H1 (cell line): ENCODE results near the gene NRIP2. TPM values are rescaled to one million over a fixed set of nuclear protein-coding genes. Genes with fewer than 3 reads are reported as not detected.

Experiments
- CTCF ChIA-PET: fragments of 300-600 bp; sonication (Branson Sonifier 250); formaldehyde crosslinking; loops from one replicate; lab custom pipeline; 2021; ENCODE audit not compliant: partially characterized antibody; lab: Charles Lee
- POLR2A ChIA-PET: fragments of 300-600 bp; sonication (Branson Sonifier 250); formaldehyde crosslinking; loops from one replicate; lab custom pipeline; 2021; ENCODE audit warnings: inconsistent platforms; ENCODE audit not compliant: partially characterized antibody; lab: Charles Lee
- DNase-seq, 2 experiments: peaks; one replicate each; pipeline versions ENCODE4 v3.0.0 to v3.0.0-alpha.2; 2010 to 2022; ENCODE audit warnings: low spot score in 2 of 2, low read depth in 1 of 2, mixed read lengths in 1 of 2
- FAIRE-seq: peaks from 2 replicates; lab custom pipeline; 2011; peaks lifted over from hg19 to GRCh38; lab: Jason Lieb, UNC
- H2AFZ ChIP-seq: 2 replicates; pipeline ENCODE4 v1.8.1; 2012; ENCODE audit warnings: low read length, inconsistent platforms
- H2AK5ac ChIP-seq: 2 replicates; pipeline ENCODE4 v1.6.1; 2013; ENCODE audit warnings: low read depth, low read length
- H2BK120ac ChIP-seq: replicated peaks from 2 replicates; pipeline ENCODE3; 2013; ENCODE audit warnings: low read depth, low read length, inconsistent platforms
- H2BK12ac ChIP-seq: 2 replicates; pipeline ENCODE4 v1.6.1; 2013; ENCODE audit warnings: low read depth, low read length
- H2BK15ac ChIP-seq: 2 replicates; pipeline ENCODE4 v1.6.1; 2013; ENCODE audit warnings: low read length
- H2BK20ac ChIP-seq: 2 replicates; pipeline ENCODE4 v1.6.1; 2013; ENCODE audit warnings: low read length
- H2BK5ac ChIP-seq: 2 replicates; pipeline ENCODE4 v1.6.1; 2013; ENCODE audit warnings: low read depth, low read length
- H3K14ac ChIP-seq: 2 replicates; pipeline ENCODE4 v1.6.1; 2013; ENCODE audit warnings: inconsistent platforms; ENCODE audit not compliant: insufficient read length
- H3K18ac ChIP-seq: 2 replicates; pipeline ENCODE4 v1.6.1; 2013; ENCODE audit warnings: low read length; ENCODE audit errors: extremely low read depth
- H3K23ac ChIP-seq: 2 replicates; pipeline ENCODE4 v1.6.1; 2013; ENCODE audit warnings: inconsistent platforms; ENCODE audit not compliant: insufficient read length
- H3K23me2 ChIP-seq: 2 replicates; pipeline ENCODE4 v1.6.1; 2013; ENCODE audit warnings: low read depth, low read length
- H3K27ac ChIP-seq: 2 replicates; pipeline ENCODE4 v1.6.1; 2011; ENCODE audit warnings: low read depth, low read length, inconsistent platforms
- H3K27me3 ChIP-seq, 4 experiments: replicated peaks in 1 of 4; 1 replicate in 1 of 4; 2 replicates in 3 of 4; pipeline versions ENCODE4 v1.6.1 to v1.8.1; 2011 to 2013; ENCODE audit warnings: low read length in 3 of 4, mild to moderate bottlenecking in 3 of 4, inconsistent platforms in 2 of 4, mixed read lengths in 2 of 4, moderate library complexity in 1 of 4; ENCODE audit not compliant: control insufficient read depth in 3 of 4, insufficient read depth in 3 of 4; ENCODE audit errors: extremely low read depth in 1 of 4
- H3K36me3 ChIP-seq, 4 experiments: 2 replicates each; pipeline versions ENCODE4 v1.6.1 to v1.8.1; 2011 to 2013; ENCODE audit warnings: mild to moderate bottlenecking in 4 of 4, low read length in 3 of 4, moderate library complexity in 2 of 4, control low read depth in 1 of 4, inconsistent platforms in 1 of 4; ENCODE audit not compliant: insufficient read depth in 4 of 4, control insufficient read depth in 2 of 4
- H3K4ac ChIP-seq: replicated peaks from 2 replicates; pipeline ENCODE3; 2013; ENCODE audit warnings: low read length, low read depth, mixed read lengths, inconsistent platforms; ENCODE audit not compliant: insufficient read length
- H3K4me1 ChIP-seq, 4 experiments: replicated peaks in 1 of 4; 1 replicate in 1 of 4; 2 replicates in 3 of 4; pipeline versions ENCODE4 v1.6.1 to v1.8.1; 2011 to 2013; ENCODE audit warnings: low read length in 3 of 4, inconsistent platforms in 2 of 4, mixed read lengths in 1 of 4; ENCODE audit not compliant: insufficient read depth in 4 of 4, control insufficient read depth in 3 of 4
- H3K4me2 ChIP-seq, 2 experiments: 2 replicates each; pipeline versions ENCODE4 v1.6.1 to v1.8.1; 2011 to 2013; ENCODE audit warnings: low read depth in 2 of 2, low read length in 2 of 2, control low read depth in 1 of 2, inconsistent platforms in 1 of 2, mild to moderate bottlenecking in 1 of 2; ENCODE audit not compliant: insufficient read depth in 1 of 2
- H3K4me3 ChIP-seq, 4 experiments: fragments of 200-600, 300-600 bp in 1 of 4; sonication (generic), shearing (Covaris generic), sonication (Bioruptor Twin) in 1 of 4; 2 replicates each; pipeline versions ENCODE4 v1.5.1 to v1.8.1; 2011 to 2016; ENCODE audit warnings: low read length in 4 of 4, low read depth in 3 of 4, control low read depth in 2 of 4, inconsistent platforms in 2 of 4, mild to moderate bottlenecking in 2 of 4, mixed read lengths in 1 of 4, moderate library complexity in 1 of 4; ENCODE audit not compliant: insufficient read depth in 2 of 4; ENCODE audit errors: extremely low read depth in 1 of 4
- H3K56ac ChIP-seq: replicated peaks from 2 replicates; pipeline ENCODE3; 2013; ENCODE audit warnings: low read depth, mild to moderate bottlenecking, mixed read lengths, low read length, inconsistent platforms; ENCODE audit not compliant: insufficient read length
- H3K79me1 ChIP-seq: 2 replicates; pipeline ENCODE4 v1.6.1; 2013; ENCODE audit warnings: low read depth, low read length, control low read depth
- H3K79me2 ChIP-seq, 2 experiments: 2 replicates each; pipeline versions ENCODE4 v1.6.1 to v1.8.1; 2012 to 2013; ENCODE audit warnings: low read length in 2 of 2, mild to moderate bottlenecking in 2 of 2, inconsistent platforms in 1 of 2; ENCODE audit not compliant: insufficient read depth in 2 of 2, control insufficient read depth in 1 of 2
- H3K9ac ChIP-seq, 4 experiments: replicated peaks in 1 of 4; 1 replicate in 1 of 4; 2 replicates in 3 of 4; pipeline versions ENCODE4 v1.6.1 to v1.8.1; 2011 to 2013; ENCODE audit warnings: low read depth in 3 of 4, low read length in 3 of 4, control low read depth in 2 of 4, mild to moderate bottlenecking in 2 of 4, moderate library complexity in 2 of 4, inconsistent platforms in 1 of 4; ENCODE audit errors: extremely low read depth in 1 of 4
- H3K9me3 ChIP-seq, 2 experiments: 2 replicates each; pipeline versions ENCODE4 v1.6.1 to v1.8.1; 2012 to 2013; ENCODE audit warnings: mild to moderate bottlenecking in 2 of 2, moderate library complexity in 2 of 2, control low read depth in 1 of 2, inconsistent platforms in 1 of 2, low read depth in 1 of 2, low read length in 1 of 2, mixed read lengths in 1 of 2; ENCODE audit not compliant: insufficient read depth in 2 of 2
- H4K20me1 ChIP-seq, 2 experiments: replicated peaks in 1 of 2; 2 replicates each; pipeline versions ENCODE3 to v1.8.1; 2011 to 2013; ENCODE audit warnings: inconsistent platforms in 2 of 2, low read length in 2 of 2, mild to moderate bottlenecking in 1 of 2; ENCODE audit not compliant: insufficient read depth in 2 of 2, control insufficient read depth in 1 of 2
- H4K5ac ChIP-seq: 2 replicates; pipeline ENCODE4 v1.6.1; 2013; ENCODE audit warnings: low read length, low read depth, mixed read lengths, inconsistent platforms; ENCODE audit not compliant: insufficient read length
- H4K8ac ChIP-seq: 2 replicates; pipeline ENCODE4 v1.8.0; 2013; ENCODE audit warnings: mild to moderate bottlenecking, moderate library complexity, low read length, inconsistent platforms; ENCODE audit not compliant: insufficient read depth; ENCODE audit errors: extremely low read depth
- H4K91ac ChIP-seq: replicated peaks from 2 replicates; pipeline ENCODE3; 2013; ENCODE audit warnings: low read length, mixed read lengths, inconsistent platforms; ENCODE audit not compliant: insufficient read length
- PHF8 ChIP-seq: fragments of 200-600 bp; sonication (generic); conservative IDR thresholded peaks from 2 replicates; pipeline ENCODE4 v1.7.1; 2012; ENCODE audit warnings: low read depth, mild to moderate bottlenecking, inconsistent platforms, low read length, moderate library complexity
- WGBS, 2 experiments: shearing (Covaris generic) in 1 of 2; methylation state at CpG; one replicate each; pipeline versions ENCODE4 v1.1.6 to v1.1.7; 2013 to 2015; ENCODE audit warnings: low lambda C conversion rate in 2 of 2, mixed read lengths in 2 of 2, inconsistent platforms in 1 of 2, low coverage in 1 of 2, missing lambda C conversion rate in 1 of 2; ENCODE audit not compliant: insufficient replicate concordance in 2 of 2, insufficient coverage in 1 of 2, insufficient read length in 1 of 2; ENCODE audit errors: extremely low coverage in 1 of 2, missing lambda C conversion rate in 1 of 2; 5-methylcytosine and 5-hydroxymethylcytosine counted together
- polyA plus RNA-seq, 7 experiments: library from polyadenylated mRNA; depleted of rRNA in 3 of 7; stranded (reverse) in 5 of 7; unstranded in 2 of 7; fragments of >200 nt in 5 of 7; fragments of 200-250 nt in 2 of 7; gene quantifications; 1 replicate in 5 of 7; 2 replicates in 1 of 7; 4 replicates in 1 of 7; pipeline versions ENCODE4 v1.2.1 to v1.2.3, GENCODE V29; 2011 to 2013; ENCODE audit warnings: missing spikeins in 2 of 7, mixed read lengths in 2 of 7
- total RNA-seq: library from RNA; stranded (reverse); fragmentation: NEBNext Ultra II Directional; extraction: Animal tissue kit (Norgen Biotek cat#: 25700); gene quantifications from 2 replicates; pipeline ENCODE4 v1.2.1, GENCODE V29; 2021

Gene NRIP2
- total and polyA plus RNA-seq, 2 of the 8 experiments (the other 6 are each of a cell fraction or from before 2014, with no cell fraction given): 0.06 TPM; not detected in 1

- H3K27ac ChIP-seq: no peak overlapping the region
- no peaks in the 10 kb centered on the region for H3K23me2 ChIP-seq
- H3K9ac ChIP-seq: no peak overlapping the region
- H3K14ac ChIP-seq: no peak overlapping the region
- DNase-seq (no peak), FAIRE-seq (no peak)
- H2BK15ac ChIP-seq: no peak overlapping the region
- 85% methylated on average over 9 of the region's 9 CpGs; no CpG with 5 or more reads in 1 of the 2 experiments for WGBS, 2 experiments
- H3K18ac ChIP-seq: no peak overlapping the region
- CTCF ChIA-PET: interaction anchor here (1.2 to 1.4 kb wide), 3 partner anchors 8 to 117 kb away, joined by 3 to 6 read pairs (median 6); no protein-coding TSS in a partner anchor
- no peak overlapping the region for H2BK5ac ChIP-seq
- H3K4me2 ChIP-seq: no peak overlapping the region
- no peak overlapping the region for H2BK12ac ChIP-seq
- TF ChIP-seq PHF8: no peak
- no peak overlapping the region for H2AK5ac ChIP-seq
- no peaks in the 10 kb centered on the region for H3K79me1 ChIP-seq
- H3K27me3 ChIP-seq: no peaks in the 10 kb centered on the region; a peak in 1 of 7 replicates
- H3K9me3 ChIP-seq: no peaks in the 10 kb centered on the region
- no peak overlapping the region for H3K23ac ChIP-seq
- no peak overlapping the region; the same call in 1 of the 2 replicates for H4K8ac ChIP-seq
- POLR2A ChIA-PET: no interaction called here
- no peak overlapping the region for H4K91ac ChIP-seq
- no peak overlapping the region for H2BK20ac ChIP-seq
- no peak overlapping the region for H2AFZ ChIP-seq
- H4K5ac ChIP-seq: no peak overlapping the region
- no peak overlapping the region for H3K4ac ChIP-seq
- no peak overlapping the region for H3K56ac ChIP-seq
- H3K4me3 ChIP-seq: no peak overlapping the region
- H2BK120ac ChIP-seq: no peak overlapping the region
- no peaks in the 10 kb centered on the region; a peak in 3 of 7 replicates for H3K4me1 ChIP-seq
- H3K79me2 ChIP-seq: no peaks in the 10 kb centered on the region
- peaks cover 0 to 3% of the 10 kb centered on the region in 2 experiments for H4K20me1 ChIP-seq
- H3K36me3 ChIP-seq: no peaks in the 10 kb centered on the region; a peak in 1 of 8 replicates
These were observed 6.3 kb upstream of the NRIP2 start for GRCh38 chr12:2841056-2841650.
